HG03520 (cell line): ENCODE data around the gene SMCO2.

Source experiments
- ATAC-seq: cut with Tn5 transposase; IDR thresholded peaks from one replicate; pipeline ENCODE4 v1.9.1; 2021; ENCODE audit warnings: mild to moderate bottlenecking, moderate library complexity; ENCODE audit not compliant: unreplicated experiment

The SMCO2 gene

GRCh38 chr12:27549236-27549800 is 102.8 kb downstream of the SMCO2 start:
- ATAC-seq: no peak

- no peak for ATAC-seq
Observed at GRCh38 chr12:27549801-27550652, 103.5 kb downstream of the SMCO2 start.

GRCh38 chr12:27550653-27550975 is 104.1 kb downstream of the SMCO2 start:
- no peak for ATAC-seq

- ATAC-seq: no peak
Observed at GRCh38 chr12:27551172-27551840, 104.8 kb downstream of the SMCO2 start.
